K562 (cell line): ENCODE measurements around the gene C16orf86. TPM values are rescaled to one million over a fixed set of nuclear protein-coding genes. Genes with fewer than 3 reads are reported as not detected.
A peak's percentile ranks its signal among the peaks of the same experiment; 100 is the strongest.

ENCODE experiments used
- CAMTA2 ChIP-seq: fragments of 250-450 bp; sonication (Bioruptor Pico); conservative IDR thresholded peaks from 2 replicates; pipeline ENCODE4 v1.5.1; 2022
- E2F3 ChIP-seq: fragments of 250-450 bp; sonication (Bioruptor Pico); IDR thresholded peaks from 2 replicates; pipeline ENCODE4 v1.4.0; 2020; ENCODE audit warnings: mild to moderate bottlenecking
- FOXP1 ChIP-seq: sonication (generic); formaldehyde crosslinking; IDR thresholded peaks from 2 replicates; pipeline ENCODE4 v1.8.0; 2022; ENCODE audit warnings: mild to moderate bottlenecking, missing genetic modification reagents
- MAFF ChIP-seq: IDR thresholded peaks from 2 replicates; pipeline ENCODE4 v1.6.1; 2012; ENCODE audit warnings: low read length, improper control_type of control experiment
- MBD1 ChIP-seq: fragments of 250-450 bp; sonication (Bioruptor Pico); IDR thresholded peaks from 2 replicates; pipeline ENCODE4 v1.8.0; 2022; ENCODE audit warnings: inconsistent platforms
- NFXL1 ChIP-seq: fragments of 450-650 bp; formaldehyde crosslinking; IDR thresholded peaks from 2 replicates; pipeline ENCODE4 v1.4.0; 2021; ENCODE audit warnings: mild to moderate bottlenecking
- NR3C1 ChIP-seq: sonication (generic); formaldehyde crosslinking; IDR thresholded peaks from 2 replicates; pipeline ENCODE4 v1.8.1; 2022; ENCODE audit warnings: missing genetic modification reagents
- POLR2G ChIP-seq: fragments of 200-400 bp; formaldehyde crosslinking; IDR thresholded peaks from 2 replicates; pipeline ENCODE4 v1.6.1; 2017; ENCODE audit warnings: low read depth, mild to moderate bottlenecking, antibody characterized with exemption, low read length, moderate library complexity
- POLR3A ChIP-seq: IDR thresholded peaks from 2 replicates; pipeline ENCODE4 v1.6.1; 2011; ENCODE audit warnings: borderline replicate concordance, mild to moderate bottlenecking, moderate library complexity; ENCODE audit not compliant: insufficient read length, insufficient read depth; ENCODE audit errors: extremely low read depth
- SP1 ChIP-seq: sonication (generic); formaldehyde crosslinking; IDR thresholded peaks from 2 replicates; pipeline ENCODE4 v1.8.1; 2022; ENCODE audit warnings: mild to moderate bottlenecking, missing genetic modification reagents
- TCFL5 ChIP-seq: fragments of 250-450 bp; sonication (Bioruptor Pico); conservative IDR thresholded peaks from 2 replicates; pipeline ENCODE4 v1.6.1; 2021; ENCODE audit warnings: mild to moderate bottlenecking, moderate library complexity, matching md5 sums
- ZFPM2 ChIP-seq: fragments of 250-450 bp; sonication (Bioruptor Pico); IDR thresholded peaks from 2 replicates; pipeline ENCODE4 v1.5.1; 2022; ENCODE audit warnings: mild to moderate bottlenecking
- ZNF124 ChIP-seq: sonication (generic); formaldehyde crosslinking; IDR thresholded peaks from 2 replicates; pipeline ENCODE4 v1.8.1; 2022; ENCODE audit warnings: missing genetic modification reagents
- ZNF280B ChIP-seq: fragments of 250-450 bp; sonication (Bioruptor Pico); IDR thresholded peaks from 2 replicates; pipeline ENCODE4 v1.5.1; 2021; ENCODE audit warnings: mild to moderate bottlenecking
- ZNF584 ChIP-seq: fragments of 200-800 bp; sonication (Bioruptor generic); IDR thresholded peaks from 2 replicates; pipeline ENCODE4 v1.6.1; 2016; ENCODE audit warnings: low read depth, mild to moderate bottlenecking, missing genetic modification characterization, missing compliant biosample characterization
- ZNF785 ChIP-seq: fragments of 250-450 bp; sonication (Bioruptor Pico); IDR thresholded peaks from 2 replicates; pipeline ENCODE4 v1.4.0; 2020; ENCODE audit warnings: mild to moderate bottlenecking
- ZSCAN29 ChIP-seq: fragments of 450-650 bp; IDR thresholded peaks from 2 replicates; pipeline ENCODE4 v1.6.1; 2017
- polyA plus RNA-seq, 8 experiments: library from polyadenylated mRNA; depleted of rRNA in 4 of 8; stranded (reverse) in 5 of 8; unstranded in 3 of 8; fragments of >200 nt; fragmentation: Nextera tagmentation in 2 of 8; fragmentation: Illumina TruSeq in 1 of 8; extraction: Ambion mirVana in 2 of 8; extraction: Trizol in 1 of 8; gene quantifications; 2 replicates each; pipeline versions ENCODE4 v1.2.1 to v1.2.3, GENCODE V29; 2011 to 2014; ENCODE audit warnings: inconsistent platforms in 1 of 8, missing spikeins in 1 of 8
- total RNA-seq, 7 experiments: library from RNA; depleted of rRNA in 6 of 7; stranded (reverse); fragments of >200 nt in 6 of 7; fragmentation: Illumina TruSeq in 2 of 7; extraction: Trizol in 2 of 7; gene quantifications; 2 replicates each; pipeline versions ENCODE4 v1.2.1 to v1.2.3, GENCODE V29; 2011 to 2021; ENCODE audit warnings: low replicate concordance in 1 of 7
- TF ChIP-seq, protein P1 (sequence below): IDR thresholded peaks from 3 replicates; pipeline ENCODE4 v1.6.1; 2011; ENCODE audit warnings: borderline replicate concordance, mild to moderate bottlenecking; ENCODE audit not compliant: insufficient read length, insufficient read depth
- TF ChIP-seq, protein P2 (sequence below): sonication (generic); formaldehyde crosslinking; IDR thresholded peaks from 2 replicates; pipeline ENCODE4 v1.9.0; 2022; ENCODE audit warnings: mild to moderate bottlenecking, missing genetic modification reagents
- TF ChIP-seq, protein P3 (sequence below), 2 experiments: fragments of 450-650 bp in 1 of 2; sonication (generic) in 1 of 2; formaldehyde crosslinking; conservative IDR thresholded peaks; 2 replicates each; pipeline versions ENCODE4 v1.4.0 to v1.8.1; 2020 to 2022; ENCODE audit warnings: mild to moderate bottlenecking in 1 of 2, missing genetic modification reagents in 1 of 2

C16orf86 gene
- total and polyA plus RNA-seq, 9 of the 15 experiments (the other 6 are each of a cell fraction or from before 2014, with no cell fraction given), result 0.13 to 1.2 (median 0.27) TPM; not detected in 3

- TF ChIP-seq ZNF280B (CRISPR knock-in tag) (no peak), ZFPM2 (CRISPR knock-in tag) (0 out of 2 replicates have a peak, but pooled peaks have one; percentile 30), MBD1 (CRISPR knock-in tag) (no peak), NFXL1 (CRISPR knock-in tag) (no peak), ZNF785 (CRISPR knock-in tag) (no peak), ZNF124 (CRISPR knock-in tag) (no peak), CAMTA2 (CRISPR knock-in tag) (no peak), MAFF (no peak), E2F3 (CRISPR knock-in tag) (no peak), TCFL5 (CRISPR knock-in tag) (no peak), POLR3A (no peak), POLR2G (peak; percentile 92), FOXP1 (CRISPR knock-in tag) (no peak; the same call in 1 of the 2 replicates), ZSCAN29 (no peak), SP1 (peak; percentile 88), NR3C1 (CRISPR knock-in tag) (peak; percentile 78; the same call in 1 of the 2 replicates), ZNF584 (CRISPR knock-in tag) (no peak)
- TF ChIP-seq, protein P1, sequence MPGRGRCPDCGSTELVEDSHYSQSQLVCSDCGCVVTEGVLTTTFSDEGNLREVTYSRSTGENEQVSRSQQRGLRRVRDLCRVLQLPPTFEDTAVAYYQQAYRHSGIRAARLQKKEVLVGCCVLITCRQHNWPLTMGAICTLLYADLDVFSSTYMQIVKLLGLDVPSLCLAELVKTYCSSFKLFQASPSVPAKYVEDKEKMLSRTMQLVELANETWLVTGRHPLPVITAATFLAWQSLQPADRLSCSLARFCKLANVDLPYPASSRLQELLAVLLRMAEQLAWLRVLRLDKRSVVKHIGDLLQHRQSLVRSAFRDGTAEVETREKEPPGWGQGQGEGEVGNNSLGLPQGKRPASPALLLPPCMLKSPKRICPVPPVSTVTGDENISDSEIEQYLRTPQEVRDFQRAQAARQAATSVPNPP, result no peak
- TF ChIP-seq, protein P2, sequence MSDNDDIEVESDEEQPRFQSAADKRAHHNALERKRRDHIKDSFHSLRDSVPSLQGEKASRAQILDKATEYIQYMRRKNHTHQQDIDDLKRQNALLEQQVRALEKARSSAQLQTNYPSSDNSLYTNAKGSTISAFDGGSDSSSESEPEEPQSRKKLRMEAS (CRISPR knock-in tag), result peak; percentile 86
- TF ChIP-seq, protein P3, sequence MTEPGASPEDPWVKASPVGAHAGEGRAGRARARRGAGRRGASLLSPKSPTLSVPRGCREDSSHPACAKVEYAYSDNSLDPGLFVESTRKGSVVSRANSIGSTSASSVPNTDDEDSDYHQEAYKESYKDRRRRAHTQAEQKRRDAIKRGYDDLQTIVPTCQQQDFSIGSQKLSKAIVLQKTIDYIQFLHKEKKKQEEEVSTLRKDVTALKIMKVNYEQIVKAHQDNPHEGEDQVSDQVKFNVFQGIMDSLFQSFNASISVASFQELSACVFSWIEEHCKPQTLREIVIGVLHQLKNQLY (CRISPR knock-in tag; conservative IDR thresholded peaks at IDR 0.05), result no peak
Observed at GRCh38 chr16:67659675-67660563, 6.7 kb upstream of the C16orf86 start, which contains the start of gene ACD (continued).
